ENCODE data around the gene SLN. TPM values are rescaled to one million over a fixed set of nuclear protein-coding genes. Genes with fewer than 3 reads are reported as not detected.

The SLN gene
- total RNA-seq, 3 donors from 2014 or later = 0.58 TPM; not detected in 2

- Histone ChIP-seq H3K4me3 (no peak overlapping the region), H3K9me3 (no peaks in the 10 kb centered on the region), H3K4me1 (ENCODE audit: low read depth) (no peaks in the 10 kb centered on the region), H3K36me3 (ENCODE audit: low read depth) (no peaks in the 10 kb centered on the region)
- peak in 2 of 3 donors; percentile 22 to 45 for DNase-seq
- TF ChIP-seq, protein P1, sequence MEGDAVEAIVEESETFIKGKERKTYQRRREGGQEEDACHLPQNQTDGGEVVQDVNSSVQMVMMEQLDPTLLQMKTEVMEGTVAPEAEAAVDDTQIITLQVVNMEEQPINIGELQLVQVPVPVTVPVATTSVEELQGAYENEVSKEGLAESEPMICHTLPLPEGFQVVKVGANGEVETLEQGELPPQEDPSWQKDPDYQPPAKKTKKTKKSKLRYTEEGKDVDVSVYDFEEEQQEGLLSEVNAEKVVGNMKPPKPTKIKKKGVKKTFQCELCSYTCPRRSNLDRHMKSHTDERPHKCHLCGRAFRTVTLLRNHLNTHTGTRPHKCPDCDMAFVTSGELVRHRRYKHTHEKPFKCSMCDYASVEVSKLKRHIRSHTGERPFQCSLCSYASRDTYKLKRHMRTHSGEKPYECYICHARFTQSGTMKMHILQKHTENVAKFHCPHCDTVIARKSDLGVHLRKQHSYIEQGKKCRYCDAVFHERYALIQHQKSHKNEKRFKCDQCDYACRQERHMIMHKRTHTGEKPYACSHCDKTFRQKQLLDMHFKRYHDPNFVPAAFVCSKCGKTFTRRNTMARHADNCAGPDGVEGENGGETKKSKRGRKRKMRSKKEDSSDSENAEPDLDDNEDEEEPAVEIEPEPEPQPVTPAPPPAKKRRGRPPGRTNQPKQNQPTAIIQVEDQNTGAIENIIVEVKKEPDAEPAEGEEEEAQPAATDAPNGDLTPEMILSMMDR (IDR thresholded peaks at IDR 0.05) = peak; percentile 28
- intact Hi-C loops (cut with DNase I, micrococcal nuclease) = no loop called here
- ATAC-seq = peak; percentile 77
Measured at GRCh38 chr11:107741044-107741823, 29.4 kb upstream of the SLN start.

DNA sequence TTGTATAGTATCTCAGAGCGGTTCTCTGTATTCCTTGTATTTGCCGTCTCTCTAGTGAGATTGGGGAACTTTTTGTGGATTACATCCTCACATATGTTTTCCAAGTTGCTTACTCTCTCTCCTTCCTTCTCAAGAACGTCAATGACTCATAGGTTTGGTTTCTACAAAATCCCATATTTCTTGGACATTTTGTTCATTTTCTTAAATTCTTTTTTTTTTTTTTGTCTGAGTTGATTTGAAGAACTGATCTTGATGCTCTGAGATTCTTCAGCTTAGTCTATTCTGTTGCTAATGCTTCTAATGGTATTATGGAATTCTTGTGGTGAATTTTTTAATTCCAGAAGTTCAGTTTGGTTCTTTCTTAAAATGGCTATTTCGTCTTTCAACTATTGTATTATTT, 28.4 kb upstream of the SLN start:
- Histone ChIP-seq H3K36me3 (ENCODE audit: low read depth) (no peaks in the 10 kb centered on the region), H3K4me3 (no peak overlapping the region), H3K4me1 (ENCODE audit: low read depth) (no peaks in the 10 kb centered on the region), H3K9me3 (no peaks in the 10 kb centered on the region)
- DNase-seq (no peak), ATAC-seq (no peak)
- intact Hi-C loops (cut with DNase I, micrococcal nuclease) = no loop called here
- TF ChIP-seq, protein P1 (IDR thresholded peaks at IDR 0.05) = no peak

GRCh38 chr11:107736546-107736945, 24.7 kb upstream of the SLN start:
- no peak overlapping the region for H3K4me3 ChIP-seq
- TF ChIP-seq, protein P1 (IDR thresholded peaks at IDR 0.05) = no peak
- H3K4me1 ChIP-seq (ENCODE audit: low read depth) = no peaks in the 10 kb centered on the region
- DNase-seq (no peak), ATAC-seq (no peak)
- intact Hi-C loops (cut with DNase I, micrococcal nuclease) = no loop called here
- no peaks in the 10 kb centered on the region for H3K9me3 ChIP-seq
- H3K36me3 ChIP-seq (ENCODE audit: low read depth) = no peaks in the 10 kb centered on the region

- Histone ChIP-seq H3K36me3 (ENCODE audit: low read depth) (no peaks in the 10 kb centered on the region), H3K4me3 (no peak overlapping the region), H3K4me1 (ENCODE audit: low read depth) (no peaks in the 10 kb centered on the region), H3K9me3 (no peaks in the 10 kb centered on the region)
- intact Hi-C loops (cut with DNase I, micrococcal nuclease) = no loop called here
- TF ChIP-seq, protein P1 (IDR thresholded peaks at IDR 0.05) = no peak
- DNase-seq (no peak), ATAC-seq (no peak)
Measured at GRCh38 chr11:107733518-107733917, 21.7 kb upstream of the SLN start.

DNA sequence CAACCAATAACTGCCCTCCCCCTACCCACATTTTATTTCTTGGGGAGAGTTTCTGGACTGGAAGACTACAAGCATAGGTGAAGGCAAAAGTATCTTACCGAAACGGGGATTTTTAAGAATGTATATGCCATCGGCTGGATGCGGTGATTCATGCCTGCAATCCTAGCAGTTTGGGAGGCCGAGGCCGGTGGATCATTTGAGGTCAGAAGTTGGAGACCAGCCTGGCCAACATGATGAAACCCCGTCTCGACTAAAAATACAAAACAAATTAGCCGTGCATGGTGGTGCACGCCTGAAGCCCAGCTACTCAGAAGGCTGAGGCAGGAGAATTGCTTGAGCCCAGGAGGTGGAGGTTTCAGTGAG, 20.8 kb upstream of the SLN start:
- Histone ChIP-seq H3K4me1 (ENCODE audit: low read depth) (no peaks in the 10 kb centered on the region), H3K36me3 (ENCODE audit: low read depth) (no peaks in the 10 kb centered on the region), H3K9me3 (no peaks in the 10 kb centered on the region), H3K4me3 (no peak overlapping the region)
- intact Hi-C loops (cut with DNase I, micrococcal nuclease) = no loop called here
- ATAC-seq (no peak), DNase-seq (no peak)
- TF ChIP-seq, protein P1 (IDR thresholded peaks at IDR 0.05) = no peak
